HCT116 (cell line): ENCODE measurements around the gene TBL1X. TPM values are rescaled to one million over a fixed set of nuclear protein-coding genes. Genes with fewer than 3 reads are reported as not detected.
"Not testable (repeated sequence)": the region's sequence is repeated elsewhere in the genome, so short reads cannot be mapped to it uniquely, and the experiment has no call there.

Experiments
- ATAC-seq: fragments of 200-7000 bp; cut with Tn5 transposase; 2 replicates; pipeline ENCODE4 v1.9.1; 2020; ENCODE audit warnings: mild to moderate bottlenecking, moderate library complexity
- BruUV-seq: library from RNA; stranded (reverse); fragments of 400-500 nt; replicated peaks from 2 replicates; lab custom pipeline; 2021; lab: Mats Ljungman, UMichigan
- CTCF ChIA-PET: fragments of 300-600 bp; sonication (Branson Sonifier 250); formaldehyde crosslinking; loops from one replicate; lab custom pipeline; 2021; ENCODE audit warnings: antibody characterized with exemption; lab: Charles Lee
- POLR2A ChIA-PET: fragments of 300-600, 350-600 bp; sonication (Branson Sonifier 250); formaldehyde crosslinking; loops from one replicate; lab custom pipeline; 2021; ENCODE audit warnings: antibody characterized with exemption; lab: Charles Lee
- RAD21 ChIA-PET, 2 experiments: fragments of 300-600 bp; sonication (Branson Sonifier 250); formaldehyde crosslinking; loops; one replicate each; lab custom pipeline; 2023; ENCODE audit warnings: low total read pairs in 2 of 2; ENCODE audit not compliant: uncharacterized antibody in 2 of 2, unreplicated experiment in 2 of 2, low non-redundant PET in 1 of 2; lab: Charles Lee
- DNase-seq: peaks from one replicate; pipeline ENCODE4 v3.0.0-alpha.2; 2010; ENCODE audit warnings: low read depth, low spot score
- H2AFZ ChIP-seq: fragments of 200-600 bp; shearing (Covaris generic), sonication (generic); 2 replicates; pipeline ENCODE4 v1.6.1; 2017; ENCODE audit warnings: low read depth, mixed run types, mixed read lengths, antibody characterized with exemption, low read length; ENCODE audit not compliant: poor library complexity, severe bottlenecking
- H3K27ac ChIP-seq: 2 replicates; pipeline ENCODE4 v1.5.1; 2012; ENCODE audit warnings: low read depth, low read length
- H3K27me3 ChIP-seq: fragments of 200-600 bp; sonication (generic); 2 replicates; pipeline ENCODE4 v1.6.1; 2016; ENCODE audit warnings: mixed run types, low read length, mixed read lengths; ENCODE audit not compliant: insufficient read depth
- H3K36me3 ChIP-seq, 2 experiments: fragments of 200-500 bp in 1 of 2; fragments of 200-600 bp in 1 of 2; sonication (Bioruptor generic) in 1 of 2; sonication (generic) in 1 of 2; 2 replicates each; pipeline versions ENCODE4 v1.5.1 to v1.6.1; 2014 to 2016; ENCODE audit warnings: low read length in 2 of 2, inconsistent platforms in 1 of 2, mixed read lengths in 1 of 2, mixed run types in 1 of 2; ENCODE audit not compliant: insufficient read depth in 2 of 2, control insufficient read depth in 1 of 2
- H3K4me1 ChIP-seq, 2 experiments: fragments of 200-600 bp in 1 of 2; sonication (generic) in 1 of 2; 2 replicates each; pipeline versions ENCODE4 v1.5.1 to v1.6.1; 2012 to 2017; ENCODE audit warnings: low read length in 2 of 2, inconsistent platforms in 1 of 2, mild to moderate bottlenecking in 1 of 2, mixed read lengths in 1 of 2, mixed run types in 1 of 2, moderate library complexity in 1 of 2; ENCODE audit not compliant: insufficient read depth in 2 of 2, control insufficient read depth in 1 of 2
- H3K4me2 ChIP-seq: fragments of 200-600 bp; sonication (generic); 2 replicates; pipeline ENCODE4 v1.6.1; 2017; ENCODE audit warnings: mixed run types, low read length, mixed read lengths
- H3K4me3 ChIP-seq, 2 experiments: fragments of 200-600 bp in 1 of 2; sonication (generic) in 1 of 2; replicated peaks in 1 of 2; 2 replicates each; pipeline ENCODE4 v1.5.1; 2011 to 2016; ENCODE audit warnings: low read length in 2 of 2, control low read depth in 1 of 2, low read depth in 1 of 2, mild to moderate bottlenecking in 1 of 2, mixed read lengths in 1 of 2, mixed run types in 1 of 2
- H3K79me2 ChIP-seq: fragments of 200-600 bp; sonication (generic); 2 replicates; pipeline ENCODE4 v1.6.1; 2017; ENCODE audit warnings: mild to moderate bottlenecking, mixed run types, low read length, moderate library complexity, mixed read lengths; ENCODE audit not compliant: insufficient read depth
- H3K9ac ChIP-seq: fragments of 200-600 bp; sonication (generic); 2 replicates; pipeline ENCODE4 v1.6.1; 2016; ENCODE audit warnings: low read length, mixed read lengths
- H3K9me2 ChIP-seq: fragments of 200-600 bp; sonication (generic), shearing (Covaris generic); 2 replicates; pipeline ENCODE4 v1.6.1; 2017; ENCODE audit warnings: mixed run types, mild to moderate bottlenecking, moderate library complexity; ENCODE audit not compliant: insufficient read depth
- H3K9me3 ChIP-seq, 2 experiments: fragments of 200-500 bp in 1 of 2; fragments of 200-600 bp in 1 of 2; sonication (Bioruptor generic) in 1 of 2; sonication (generic) in 1 of 2; 2 replicates each; pipeline ENCODE4 v1.6.1; 2014 to 2017; ENCODE audit warnings: low read length in 2 of 2, mixed read lengths in 2 of 2, inconsistent platforms in 1 of 2, low read depth in 1 of 2, mild to moderate bottlenecking in 1 of 2, mixed run types in 1 of 2, moderate library complexity in 1 of 2; ENCODE audit not compliant: control insufficient read depth in 1 of 2, insufficient read depth in 1 of 2
- H4K20me1 ChIP-seq: fragments of 200-600 bp; sonication (generic), shearing (Covaris generic); 2 replicates; pipeline ENCODE4 v1.6.1; 2017; ENCODE audit warnings: mixed run types, mild to moderate bottlenecking, moderate library complexity; ENCODE audit not compliant: insufficient read depth
- EZH2 ChIP-seq: fragments of 200-600 bp; sonication (generic); IDR thresholded peaks from 2 replicates; pipeline ENCODE4 v1.6.1; 2017; ENCODE audit warnings: antibody characterized with exemption, mixed run types
- FOSL1 ChIP-seq: IDR thresholded peaks from 2 replicates; pipeline ENCODE4 v1.6.1; 2012; ENCODE audit warnings: low read depth
- POLR2A ChIP-seq: IDR thresholded peaks from 2 replicates; pipeline ENCODE4 v1.7.0; 2011; ENCODE audit warnings: borderline replicate concordance; ENCODE audit not compliant: insufficient read depth, insufficient read length; ENCODE audit errors: extremely low read depth
- RAD21 ChIP-seq: IDR thresholded peaks from 2 replicates; pipeline ENCODE4 v1.6.1; 2012; ENCODE audit warnings: low read depth, mild to moderate bottlenecking
- SRF ChIP-seq: IDR thresholded peaks from 2 replicates; pipeline ENCODE4 v1.6.1; 2012; ENCODE audit warnings: low read depth
- TCF7L2 ChIP-seq: IDR thresholded peaks from 2 replicates; pipeline ENCODE4 v1.7.0; 2011; ENCODE audit warnings: borderline replicate concordance, inconsistent platforms; ENCODE audit not compliant: insufficient read depth, insufficient read length; ENCODE audit errors: extremely low read depth
- ZFX ChIP-seq: fragments of 450-650 bp; IDR thresholded peaks from 2 replicates; pipeline ENCODE4 v1.6.1; 2017
- intact Hi-C: fragments of 100-400 bp; cut with micrococcal nuclease; formaldehyde crosslinking; loops from 2 replicates; pipeline ENCODE4 v1.10.0; 2022
- total RNA-seq: library from RNA; stranded (reverse); gene quantifications from one replicate; pipeline ENCODE4 v1.2.1, GENCODE V29; 2021; ENCODE audit not compliant: unreplicated experiment
- TF ChIP-seq, protein P1 (sequence below): IDR thresholded peaks from 2 replicates; pipeline ENCODE4 v1.6.1; 2011; ENCODE audit warnings: mild to moderate bottlenecking, low read length, moderate library complexity; ENCODE audit not compliant: insufficient replicate concordance; ENCODE audit errors: extremely low read depth
- TF ChIP-seq, protein P2 (sequence below), 3 experiments: fragments of 200-600 bp in 1 of 3; sonication (generic) in 1 of 3; IDR thresholded peaks in 2 of 3; conservative IDR thresholded peaks in 1 of 3; 2 replicates each; pipeline ENCODE4 v1.5.1; 2012 to 2017; ENCODE audit warnings: low read depth in 2 of 3, low read length in 2 of 3, antibody characterized with exemption in 1 of 3, borderline replicate concordance in 1 of 3, control low read depth in 1 of 3, mild to moderate bottlenecking in 1 of 3, mixed read lengths in 1 of 3, mixed run types in 1 of 3, moderate library complexity in 1 of 3; ENCODE audit not compliant: insufficient read depth in 1 of 3
- TF ChIP-seq, protein P3 (sequence below): IDR thresholded peaks from 2 replicates; pipeline ENCODE4 v1.6.1; 2012

Gene TBL1X
- total RNA-seq, 1 experiment from 2014 or later: 37.8 TPM

DNA sequence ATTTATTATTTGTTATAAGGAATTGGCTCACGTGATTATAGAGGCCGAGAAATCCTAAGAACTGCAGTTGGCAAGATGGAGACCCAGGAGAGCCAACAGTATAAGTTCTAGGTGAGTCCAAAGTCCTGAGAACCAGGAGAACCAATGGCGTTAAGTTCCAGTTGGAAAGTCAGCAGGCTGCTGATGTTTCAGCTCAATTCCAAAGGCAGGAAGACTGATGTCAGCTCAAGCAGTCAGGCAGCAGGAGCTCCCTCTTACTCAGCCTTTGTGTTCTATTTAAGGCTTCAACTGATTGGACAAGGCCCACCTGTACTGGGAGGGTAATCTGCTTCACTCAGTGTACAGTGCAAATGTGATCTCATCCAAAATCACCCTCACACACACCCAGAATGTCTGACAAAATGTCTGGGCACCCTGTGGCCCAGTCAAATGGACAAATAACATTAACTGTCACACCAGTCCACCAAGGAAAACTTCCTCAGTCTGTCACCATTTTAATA, 30.8 kb upstream of the TBL1X start:
- TF ChIP-seq ZFX (no peak), EZH2 (no peak), FOSL1 (no peak), RAD21 (no peak), SRF (no peak), TCF7L2 (no peak), POLR2A (no peak)
- TF ChIP-seq, protein P1, sequence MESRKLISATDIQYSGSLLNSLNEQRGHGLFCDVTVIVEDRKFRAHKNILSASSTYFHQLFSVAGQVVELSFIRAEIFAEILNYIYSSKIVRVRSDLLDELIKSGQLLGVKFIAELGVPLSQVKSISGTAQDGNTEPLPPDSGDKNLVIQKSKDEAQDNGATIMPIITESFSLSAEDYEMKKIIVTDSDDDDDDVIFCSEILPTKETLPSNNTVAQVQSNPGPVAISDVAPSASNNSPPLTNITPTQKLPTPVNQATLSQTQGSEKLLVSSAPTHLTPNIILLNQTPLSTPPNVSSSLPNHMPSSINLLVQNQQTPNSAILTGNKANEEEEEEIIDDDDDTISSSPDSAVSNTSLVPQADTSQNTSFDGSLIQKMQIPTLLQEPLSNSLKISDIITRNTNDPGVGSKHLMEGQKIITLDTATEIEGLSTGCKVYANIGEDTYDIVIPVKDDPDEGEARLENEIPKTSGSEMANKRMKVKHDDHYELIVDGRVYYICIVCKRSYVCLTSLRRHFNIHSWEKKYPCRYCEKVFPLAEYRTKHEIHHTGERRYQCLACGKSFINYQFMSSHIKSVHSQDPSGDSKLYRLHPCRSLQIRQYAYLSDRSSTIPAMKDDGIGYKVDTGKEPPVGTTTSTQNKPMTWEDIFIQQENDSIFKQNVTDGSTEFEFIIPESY: no peak
- TF ChIP-seq, protein P2, sequence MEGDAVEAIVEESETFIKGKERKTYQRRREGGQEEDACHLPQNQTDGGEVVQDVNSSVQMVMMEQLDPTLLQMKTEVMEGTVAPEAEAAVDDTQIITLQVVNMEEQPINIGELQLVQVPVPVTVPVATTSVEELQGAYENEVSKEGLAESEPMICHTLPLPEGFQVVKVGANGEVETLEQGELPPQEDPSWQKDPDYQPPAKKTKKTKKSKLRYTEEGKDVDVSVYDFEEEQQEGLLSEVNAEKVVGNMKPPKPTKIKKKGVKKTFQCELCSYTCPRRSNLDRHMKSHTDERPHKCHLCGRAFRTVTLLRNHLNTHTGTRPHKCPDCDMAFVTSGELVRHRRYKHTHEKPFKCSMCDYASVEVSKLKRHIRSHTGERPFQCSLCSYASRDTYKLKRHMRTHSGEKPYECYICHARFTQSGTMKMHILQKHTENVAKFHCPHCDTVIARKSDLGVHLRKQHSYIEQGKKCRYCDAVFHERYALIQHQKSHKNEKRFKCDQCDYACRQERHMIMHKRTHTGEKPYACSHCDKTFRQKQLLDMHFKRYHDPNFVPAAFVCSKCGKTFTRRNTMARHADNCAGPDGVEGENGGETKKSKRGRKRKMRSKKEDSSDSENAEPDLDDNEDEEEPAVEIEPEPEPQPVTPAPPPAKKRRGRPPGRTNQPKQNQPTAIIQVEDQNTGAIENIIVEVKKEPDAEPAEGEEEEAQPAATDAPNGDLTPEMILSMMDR (IDR thresholded peaks at IDR 0.05 in 2 of 3, conservative IDR thresholded peaks at IDR 0.05 in 1 of 3; ENCODE audit: borderline replicate concordance in 1 of 3, insufficient read depth in 1 of 3, low read depth in 2 of 3, low read length in 2 of 3): no peak
- TF ChIP-seq, protein P3, sequence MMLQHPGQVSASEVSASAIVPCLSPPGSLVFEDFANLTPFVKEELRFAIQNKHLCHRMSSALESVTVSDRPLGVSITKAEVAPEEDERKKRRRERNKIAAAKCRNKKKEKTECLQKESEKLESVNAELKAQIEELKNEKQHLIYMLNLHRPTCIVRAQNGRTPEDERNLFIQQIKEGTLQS: no peak

DNA sequence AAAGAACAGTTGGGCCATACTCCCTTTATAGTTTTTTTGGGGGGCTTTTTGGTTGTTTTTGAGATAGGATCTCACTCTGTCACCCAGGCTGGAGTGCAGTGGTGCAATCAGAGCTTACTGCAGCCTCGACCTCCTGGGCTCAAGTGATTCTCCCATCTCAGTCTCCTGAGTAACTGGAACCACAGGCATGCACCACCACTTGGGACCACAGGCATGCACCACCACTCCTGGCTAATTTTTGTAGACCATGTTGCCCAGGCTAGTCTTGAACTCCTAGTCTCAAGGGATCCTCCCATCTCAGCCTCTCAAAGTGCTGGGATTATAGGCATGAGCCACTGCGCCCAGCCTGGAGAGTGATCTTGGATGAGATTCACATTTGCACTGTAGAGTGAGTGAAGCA, 29.8 kb upstream of the TBL1X start:
- H2AFZ ChIP-seq, RAD21 ChIA-PET, H3K79me2 ChIP-seq, H3K36me3 ChIP-seq, H3K4me1 ChIP-seq, DNase-seq, H4K20me1 ChIP-seq, H3K9ac ChIP-seq, intact Hi-C loops, H3K9me3 ChIP-seq, H3K27me3 ChIP-seq, H3K27ac ChIP-seq, ATAC-seq, CTCF ChIA-PET, H3K4me2 ChIP-seq, POLR2A ChIA-PET, H3K9me2 ChIP-seq, H3K4me3 ChIP-seq, BruUV-seq: not testable (repeated sequence)

More for the DNA sequence above, 30.8 kb upstream of the TBL1X start:
- POLR2A ChIA-PET: no interaction called here
- H3K9me2 ChIP-seq: no peaks in the 10 kb centered on the region
- no peak overlapping the region for H3K4me2 ChIP-seq
- ATAC-seq (no peak), DNase-seq (no peak)
- H3K9me3 ChIP-seq: no peaks in the 10 kb centered on the region
- RAD21 ChIA-PET: no interaction called here
- H4K20me1 ChIP-seq: no peaks in the 10 kb centered on the region
- H3K4me1 ChIP-seq: no peaks in the 10 kb centered on the region
- no peaks in the 10 kb centered on the region for H3K36me3 ChIP-seq
- H3K4me3 ChIP-seq: no peak overlapping the region
- intact Hi-C loops: no loop called here
- H3K9ac ChIP-seq: no peak overlapping the region
- no peaks in the 10 kb centered on the region for H3K79me2 ChIP-seq
- BruUV-seq: no TSS peak
- H3K27me3 ChIP-seq: no peaks in the 10 kb centered on the region
- CTCF ChIA-PET: no interaction called here
- no peak overlapping the region for H2AFZ ChIP-seq
- no peak overlapping the region for H3K27ac ChIP-seq
